GM18508 (cell line): ENCODE measurements around the gene KY.

Experiments used
- ATAC-seq: cut with Tn5 transposase; IDR thresholded peaks from one replicate; pipeline ENCODE4 v1.9.1; 2021; ENCODE audit warnings: moderate number of reproducible peaks; ENCODE audit not compliant: insufficient read depth, unreplicated experiment

KY gene

DNA sequence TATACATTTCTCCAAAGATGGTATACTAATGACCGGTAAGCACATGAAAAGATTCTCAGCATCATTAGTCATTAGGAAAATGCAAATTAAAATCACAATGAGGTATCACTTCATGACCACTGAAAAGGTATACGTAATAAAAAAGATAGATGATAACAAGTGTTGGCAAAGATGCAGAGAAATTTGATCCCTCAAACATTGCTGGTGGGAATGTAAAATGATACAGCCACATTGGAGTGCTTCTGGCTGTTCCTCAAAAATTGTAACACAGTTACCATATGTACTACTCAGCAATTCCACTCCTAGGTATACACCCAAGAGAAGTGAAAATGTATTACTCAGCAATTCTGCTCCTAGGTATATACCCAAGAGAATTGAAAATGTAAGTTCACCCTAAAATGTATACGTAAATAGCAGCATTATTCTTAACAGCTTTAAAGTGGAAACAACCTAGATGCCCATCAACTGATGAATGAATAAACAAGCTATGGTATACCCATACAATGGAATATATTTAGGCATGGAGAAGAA lies 25.0 kb upstream of the KY start:
- ATAC-seq, result no peak

- ATAC-seq, result no peak
These were observed 21.7 kb upstream of the KY start for GRCh38 chr3:134672571-134672970.

GRCh38 chr3:134667956-134668355 lies 17.1 kb upstream of the KY start:
- no peak for ATAC-seq

GRCh38 chr3:134667406-134667805 lies 16.6 kb upstream of the KY start:
- no peak for ATAC-seq

DNA sequence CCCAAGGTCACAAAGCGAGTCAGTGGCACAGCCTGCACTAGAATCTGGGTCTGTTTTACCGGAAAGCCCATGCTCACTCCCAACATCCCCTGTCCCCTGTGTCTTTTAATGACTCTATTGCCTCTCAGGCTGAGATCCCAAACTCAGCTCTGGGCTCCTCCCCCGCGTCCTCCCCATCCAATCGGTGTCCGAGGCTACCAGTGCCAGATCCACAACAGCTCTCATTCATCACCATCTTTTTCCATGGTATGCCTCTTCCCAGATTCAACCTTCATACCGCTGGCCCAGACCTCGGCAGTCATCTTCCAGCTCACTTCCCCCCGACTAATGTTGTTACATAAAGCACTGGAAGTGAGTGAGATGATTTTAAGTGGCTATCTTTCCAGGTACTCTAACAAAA lies 16.1 kb upstream of the KY start:
- no peak for ATAC-seq

GRCh38 chr3:134666466-134666865 lies 15.6 kb upstream of the KY start:
- no peak for ATAC-seq

DNA sequence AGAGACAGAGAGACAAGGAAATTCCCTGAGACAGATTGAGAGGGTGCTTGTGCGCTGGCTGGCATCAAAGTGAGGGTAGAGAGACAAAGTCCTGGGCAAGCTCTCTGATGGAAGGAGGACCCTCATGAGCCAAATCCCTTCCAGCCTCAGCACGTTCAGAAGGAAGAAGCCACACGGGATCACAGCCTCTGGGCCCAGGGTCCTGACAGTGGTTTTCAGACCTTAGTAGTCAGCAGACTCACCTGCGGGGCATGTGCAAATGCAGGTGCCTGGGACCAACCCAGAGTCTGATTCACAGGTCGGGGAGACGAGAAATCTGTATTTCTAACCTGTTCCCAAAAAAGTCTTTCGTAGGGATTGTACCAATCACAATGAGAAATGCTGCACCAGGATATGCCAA lies 15.2 kb upstream of the KY start:
- no peak for ATAC-seq

DNA sequence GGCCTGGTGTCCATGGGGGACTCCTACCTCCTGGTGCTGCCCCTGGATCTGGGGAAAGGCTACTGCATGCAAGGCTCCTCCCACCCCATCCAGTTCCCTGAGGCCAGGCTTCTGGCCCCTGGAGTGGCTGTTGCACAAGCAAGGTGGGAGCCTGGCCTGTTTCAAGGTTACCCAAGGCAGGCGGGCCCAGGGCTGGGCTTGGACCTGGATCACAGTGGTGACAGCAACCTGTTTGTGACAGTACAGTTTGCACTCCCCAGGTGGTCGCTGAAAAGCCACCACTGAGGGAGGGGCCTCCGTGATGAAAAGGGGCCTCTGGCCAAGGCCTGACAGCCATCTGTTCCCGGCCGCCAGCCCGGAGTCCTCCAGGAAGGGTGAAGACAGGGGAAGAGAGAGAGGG lies 14.4 kb upstream of the KY start:
- ATAC-seq, result no peak

DNA sequence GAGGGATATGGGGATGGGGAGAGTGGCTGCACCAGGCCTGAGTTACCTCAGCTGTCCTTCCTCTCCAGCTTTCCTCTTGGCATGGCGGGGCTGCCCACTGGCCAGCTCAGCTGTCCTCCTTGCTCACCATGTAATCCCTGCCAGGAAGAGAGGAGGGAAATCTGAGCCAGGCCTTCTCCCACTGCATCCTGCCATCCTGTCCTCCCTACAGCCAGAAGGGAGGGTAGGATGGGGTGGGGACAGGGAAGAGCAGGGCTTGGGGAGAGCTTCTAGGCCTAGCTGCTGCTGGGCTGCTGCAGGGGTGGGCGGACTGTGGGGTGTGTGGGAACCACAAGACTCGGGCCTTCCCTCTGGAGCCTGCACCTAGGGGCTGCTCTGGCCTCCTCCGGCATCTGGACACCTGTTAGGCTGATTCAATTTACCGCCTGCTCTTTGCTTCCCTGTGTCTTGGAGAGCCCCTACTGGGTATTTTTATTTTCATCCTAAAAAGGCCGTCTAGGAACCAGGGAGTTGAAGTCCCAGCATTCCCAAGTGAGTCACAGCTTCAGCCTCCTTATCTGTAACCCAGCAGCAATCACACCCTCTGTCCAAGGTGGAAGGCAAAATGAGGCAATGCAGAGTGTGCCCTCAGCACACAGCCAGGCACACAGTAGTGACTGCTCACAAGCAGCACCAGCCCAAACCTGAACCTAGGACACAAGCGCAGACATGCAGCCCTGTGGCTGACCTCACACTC lies 13.1 kb upstream of the KY start:
- ATAC-seq, result no peak

- no peak for ATAC-seq
These were observed 9.2 kb upstream of the KY start for GRCh38 chr3:134660046-134660441.

- ATAC-seq, result no peak
These were observed 8.7 kb upstream of the KY start for GRCh38 chr3:134659391-134660045.

DNA sequence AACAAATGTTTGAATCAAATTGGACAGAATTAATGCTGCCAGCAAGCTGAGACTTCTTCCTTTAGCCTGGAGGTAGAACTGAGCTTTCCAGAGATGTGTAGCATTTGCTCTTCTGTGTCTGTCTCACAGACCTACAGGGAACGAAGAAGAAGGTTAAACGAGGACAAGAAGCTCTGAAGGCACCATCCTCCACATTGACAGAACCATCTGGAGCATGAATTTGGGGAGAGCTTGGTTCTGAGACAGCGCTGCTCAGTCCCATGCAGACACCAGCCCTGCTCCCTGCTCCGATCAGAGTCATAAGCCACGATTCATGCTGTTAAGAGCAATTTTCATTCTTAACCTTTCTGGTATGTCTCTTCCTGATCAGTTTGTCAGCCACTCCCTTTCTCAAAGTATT lies 7.7 kb upstream of the KY start:
- ATAC-seq, result no peak

DNA sequence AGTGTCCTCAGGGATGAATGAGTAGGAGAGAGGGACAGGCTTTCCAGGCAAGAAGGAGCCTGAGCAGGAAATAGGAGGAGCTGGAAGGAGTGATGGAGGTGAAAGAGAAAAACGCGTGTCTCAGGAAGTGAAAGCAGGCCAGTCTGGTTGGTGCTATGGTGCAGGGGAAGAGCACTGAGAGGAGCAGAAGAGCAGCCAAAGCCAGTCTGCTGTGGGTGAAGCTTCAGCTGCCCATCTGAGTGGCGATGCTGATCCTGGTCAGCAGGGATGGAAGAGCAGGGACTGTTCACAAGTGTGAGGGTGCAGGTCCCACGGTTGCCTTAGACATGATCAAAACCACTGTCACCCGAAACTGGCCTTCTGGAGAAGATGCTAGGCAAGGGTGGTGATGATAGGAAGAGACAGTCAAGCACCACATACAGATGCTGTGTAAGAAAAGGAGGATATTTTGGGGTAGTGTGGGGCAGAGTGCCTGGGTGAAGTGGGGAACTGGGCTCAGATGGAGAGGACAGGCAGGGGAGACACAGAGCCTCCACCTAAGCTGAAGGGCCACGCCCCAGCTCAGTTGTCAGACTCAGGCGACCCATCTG lies 5.5 kb upstream of the KY start:
- no peak for ATAC-seq

DNA sequence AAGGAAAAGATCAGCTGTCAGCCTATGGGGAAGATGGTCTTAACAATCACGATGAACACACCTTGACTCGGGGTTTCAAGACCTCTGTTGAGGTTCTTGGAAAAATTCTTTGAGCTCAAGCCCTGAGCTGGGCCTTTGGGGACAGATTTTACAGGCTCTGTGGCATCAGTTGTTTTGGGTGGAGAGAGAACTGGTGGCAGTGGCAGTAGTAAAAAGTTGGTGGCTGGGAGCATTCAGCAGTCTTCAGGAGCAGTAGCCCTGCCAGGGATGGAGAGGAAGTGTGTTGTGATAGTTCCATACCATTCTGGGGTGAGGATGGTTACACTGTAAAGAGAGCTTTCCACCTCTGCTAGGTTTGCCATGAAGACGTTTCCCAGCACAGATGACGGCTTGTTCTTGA lies 4.9 kb upstream of the KY start:
- ATAC-seq, result no peak

GRCh38 chr3:134654031-134654430 lies 3.2 kb upstream of the KY start:
- no peak for ATAC-seq

- no peak for ATAC-seq
These were observed 2.2 kb upstream of the KY start for GRCh38 chr3:134652886-134653630.

DNA sequence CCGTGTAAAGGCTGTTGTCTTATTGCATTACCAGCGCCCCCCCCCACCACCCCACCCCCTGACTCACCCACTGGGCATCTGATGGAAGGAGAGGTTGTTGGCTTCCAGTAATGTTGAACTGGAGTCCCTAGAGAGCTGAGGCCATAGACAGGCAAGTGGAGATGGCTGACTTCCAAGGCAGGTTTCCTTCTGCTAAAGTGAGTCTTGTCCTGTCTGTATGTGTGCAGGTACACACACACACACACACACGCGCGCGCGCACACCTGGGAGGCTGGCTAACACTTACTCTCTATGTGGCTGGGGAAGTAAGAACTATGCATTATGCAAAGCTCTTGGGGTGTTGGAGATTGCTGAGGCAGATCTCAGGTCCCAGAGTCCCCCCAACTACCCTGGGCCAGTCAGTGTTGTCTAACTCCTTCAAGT lies 1.6 kb upstream of the KY start:
- no peak for ATAC-seq

DNA sequence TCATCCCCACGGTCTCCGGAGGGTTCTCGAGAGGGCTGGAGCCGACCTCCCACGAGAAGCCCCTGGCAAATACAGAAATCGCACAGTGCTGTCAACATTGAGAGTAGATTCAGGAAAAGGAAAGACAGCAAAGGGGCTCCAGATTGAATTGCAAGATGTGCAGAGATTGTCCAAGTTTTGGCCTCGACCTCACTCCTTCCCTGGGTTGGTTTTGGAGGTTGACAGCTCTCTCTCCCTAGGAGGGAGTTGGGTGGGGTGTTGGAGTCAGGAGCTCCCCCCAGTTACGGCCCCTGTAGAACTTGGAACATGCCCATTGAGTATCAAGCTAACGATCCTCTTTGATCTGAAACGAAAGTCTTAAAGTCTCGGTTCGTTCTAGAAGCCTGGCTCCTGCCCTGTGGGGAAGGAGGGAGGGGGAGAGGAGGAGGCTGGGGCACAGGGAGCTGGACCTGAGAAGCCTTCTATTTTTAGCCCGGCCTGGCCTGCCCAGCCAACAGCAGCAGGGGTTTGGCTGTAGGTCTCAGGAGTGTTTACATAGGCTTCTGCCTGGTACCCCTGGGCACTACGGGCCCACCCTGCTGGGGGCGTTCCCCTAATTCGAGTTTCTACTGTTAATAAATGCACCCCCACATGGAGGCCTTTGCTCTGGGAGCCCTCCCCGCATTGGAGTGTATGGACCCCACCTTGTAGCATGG lies 672 bp upstream of the KY start:
- ATAC-seq, result no peak

DNA sequence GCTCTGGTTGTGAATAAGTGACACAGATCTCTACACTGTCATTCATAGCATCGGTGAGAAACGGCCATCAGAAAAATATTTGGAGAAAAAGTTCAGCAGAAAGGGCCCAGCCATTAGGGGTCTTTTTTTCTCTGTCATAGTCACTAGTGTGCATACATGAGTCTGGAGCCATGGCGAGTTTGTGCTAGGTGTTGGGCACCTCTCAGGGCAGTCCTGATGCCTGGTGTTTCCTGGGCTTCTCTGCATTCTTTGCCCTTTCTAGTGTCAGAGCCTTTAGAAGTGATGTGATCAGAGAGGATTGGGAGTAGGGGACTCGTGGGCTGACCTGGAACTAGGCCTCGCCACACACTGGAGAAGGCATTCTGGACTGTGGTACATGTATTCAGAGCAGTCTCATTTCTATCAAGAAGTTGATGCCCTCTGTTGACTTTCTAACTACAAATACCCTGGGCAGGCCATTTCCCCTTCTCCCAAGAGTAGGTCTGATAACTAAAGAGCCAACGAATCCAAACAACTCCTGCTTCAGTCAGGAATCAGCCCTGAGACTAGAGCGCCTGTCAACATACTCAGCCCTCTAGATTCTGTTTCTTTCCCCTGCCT lies 1.6 kb downstream of the KY start:
- ATAC-seq, result no peak
